ENCODE measurements around the gene CCL4L2.
A peak's percentile ranks its signal among the peaks of the same experiment; 100 is the strongest.
"Not testable (repeated sequence)": the region's sequence is repeated elsewhere in the genome, so short reads cannot be mapped to it uniquely, and the experiment has no call there.

The CCL4L2 gene

DNA sequence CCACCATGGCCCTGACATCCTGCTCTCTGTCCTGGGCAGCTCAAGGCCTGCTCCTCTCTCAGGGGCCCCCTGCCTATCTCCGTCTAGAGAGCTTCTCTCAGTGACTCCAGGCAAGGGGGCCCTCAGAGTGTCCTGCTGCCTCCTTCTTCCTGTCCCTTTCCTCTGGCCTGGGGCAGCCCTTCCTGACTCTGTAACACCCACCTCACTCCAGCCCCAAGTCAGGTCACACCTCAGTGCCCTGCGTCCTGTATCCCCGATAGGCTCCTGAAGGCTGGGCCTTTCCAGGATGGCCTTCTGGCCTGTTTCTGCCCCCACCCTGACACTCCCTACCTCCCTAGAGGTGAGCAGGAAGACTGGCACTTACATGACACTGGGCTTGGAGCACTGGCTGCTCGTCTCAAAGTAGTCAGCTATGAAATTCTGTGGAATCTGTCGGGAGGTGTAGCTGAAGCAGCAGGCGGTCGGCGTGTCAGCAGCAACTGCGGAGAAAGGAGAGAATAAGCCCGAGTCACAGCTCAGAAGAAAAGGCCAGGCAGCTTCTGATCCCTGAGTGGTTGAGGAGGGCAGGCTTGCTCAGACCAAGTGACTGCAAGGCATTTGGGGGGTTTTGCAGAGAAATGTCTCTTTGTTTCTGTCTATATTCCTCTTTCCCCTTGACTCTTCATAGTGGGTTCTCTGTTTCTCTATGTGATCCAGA is 15.3 kb upstream of the CCL4L2 start:
- no peak for DNase-seq

- no peak for DNase-seq
Measured at GRCh38 chr17:36196131-36196486, 14.8 kb upstream of the CCL4L2 start.

DNA sequence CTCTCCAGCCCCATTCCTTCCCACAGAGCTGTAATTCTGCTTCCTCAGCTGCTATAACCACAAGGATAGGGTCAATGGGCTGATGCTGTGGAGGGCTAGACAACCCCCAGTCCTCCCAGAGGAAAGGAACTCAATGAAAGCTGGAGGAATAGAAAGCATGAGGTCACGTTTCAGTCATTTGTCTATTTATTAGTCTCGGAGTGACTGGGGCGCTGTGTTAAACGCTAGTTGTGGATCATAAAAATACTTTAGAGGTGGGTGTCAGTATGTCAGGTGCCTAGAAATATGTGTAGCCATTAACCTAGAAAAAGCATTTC is 13.5 kb upstream of the CCL4L2 start:
- no peak for DNase-seq

GRCh38 chr17:36198831-36199465 is 11.9 kb upstream of the CCL4L2 start:
- peak; percentile 61 for DNase-seq

DNA sequence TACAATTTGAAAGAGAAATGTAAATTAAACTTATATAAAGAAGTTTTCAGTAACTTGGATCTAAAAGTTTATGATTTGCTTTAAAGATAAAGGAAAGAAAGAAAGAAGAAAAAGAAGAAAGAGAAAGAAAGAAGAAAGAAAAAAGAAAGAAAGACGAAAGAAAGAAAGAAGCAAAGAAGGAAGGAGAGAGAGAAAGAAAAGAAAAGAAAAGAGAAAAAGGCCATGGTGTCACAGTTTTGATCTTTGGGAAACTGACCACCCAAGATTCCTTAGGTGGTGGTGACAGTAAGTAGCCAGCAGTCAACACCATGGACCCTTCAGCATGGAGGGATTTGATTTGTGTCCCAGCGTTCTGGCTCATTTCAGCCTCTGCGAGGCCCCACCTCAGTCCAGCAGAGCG is 9.8 kb upstream of the CCL4L2 start:
- DNase-seq, result not testable (repeated sequence)

- DNase-seq, result not testable (repeated sequence)
Measured at GRCh38 chr17:36201506-36201905, 9.4 kb upstream of the CCL4L2 start.

- DNase-seq, result no peak
Measured at GRCh38 chr17:36203335-36203734, 7.5 kb upstream of the CCL4L2 start.

DNA sequence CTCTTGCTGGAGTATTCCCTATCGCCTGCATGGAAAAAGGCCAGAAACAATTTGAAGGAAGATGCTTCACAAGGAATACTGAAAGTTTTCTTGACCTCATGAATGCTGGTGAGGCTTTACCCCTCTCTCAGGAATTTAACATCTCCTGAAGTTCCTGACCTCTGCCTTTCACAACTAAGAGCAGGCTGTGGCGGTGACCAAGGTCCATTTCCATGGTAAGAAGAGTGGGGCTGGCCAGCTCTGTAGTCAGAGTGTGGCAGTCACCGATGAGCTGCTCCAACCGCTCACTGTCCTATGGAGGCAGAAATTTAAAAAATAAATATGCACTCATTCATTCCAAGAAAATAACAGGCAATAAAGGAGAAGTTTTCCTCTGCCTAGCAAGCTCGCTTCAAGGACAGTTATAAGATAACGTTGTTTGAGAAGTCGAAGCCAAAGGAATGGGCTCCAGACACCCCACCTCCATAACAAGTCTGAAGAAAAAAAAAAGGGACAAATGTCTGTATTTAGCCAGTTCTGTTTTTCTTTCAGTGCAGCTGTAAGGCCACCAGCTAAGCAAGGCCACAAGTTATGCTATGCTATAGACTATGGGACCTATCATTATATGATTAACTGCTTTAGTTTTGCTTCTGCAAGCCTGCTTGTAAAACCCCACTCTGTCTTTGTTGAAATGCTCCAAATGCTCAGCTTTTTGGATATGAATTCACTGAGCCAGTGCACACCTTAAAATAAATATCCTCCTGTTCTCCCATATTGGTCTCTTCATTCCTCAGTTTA is 6.0 kb upstream of the CCL4L2 start:
- no peak for DNase-seq

- no peak for DNase-seq
Measured at GRCh38 chr17:36205637-36206485, 5.0 kb upstream of the CCL4L2 start.

DNA sequence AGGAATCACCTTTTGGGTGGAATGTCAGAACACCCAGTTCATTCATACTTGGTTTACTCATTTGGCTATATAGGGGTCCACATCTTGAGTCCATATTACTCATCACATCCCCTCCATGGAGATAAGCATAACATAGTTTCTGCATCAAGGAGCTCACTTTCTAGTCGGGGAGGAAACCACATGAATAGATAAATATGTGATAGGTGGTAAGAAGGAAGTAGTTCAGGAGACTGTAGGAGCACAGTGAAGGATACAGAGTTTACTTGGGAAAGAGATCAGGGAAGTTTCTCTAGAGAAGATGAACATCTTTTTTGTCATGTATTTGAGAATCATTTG is 4.4 kb upstream of the CCL4L2 start:
- DNase-seq, result not testable (repeated sequence)

DNA sequence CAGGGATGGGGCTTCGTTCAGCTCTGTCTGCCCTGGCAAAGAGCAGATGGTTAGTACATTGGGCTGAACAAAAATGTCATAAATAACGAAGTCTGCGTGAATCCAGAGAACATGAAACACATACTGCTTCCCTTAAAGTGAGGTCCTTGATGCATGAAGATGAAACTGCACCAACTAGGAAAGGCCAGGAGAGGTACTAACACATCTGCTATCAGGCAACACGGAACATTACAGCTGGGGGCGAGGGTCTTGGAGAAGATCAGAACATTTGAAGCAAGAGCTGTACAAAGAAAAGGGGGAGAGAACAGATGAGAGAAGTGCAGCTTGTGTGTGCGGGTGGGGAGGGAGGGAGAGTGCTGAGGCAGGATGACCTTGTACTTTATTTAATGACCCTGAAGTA is 3.5 kb upstream of the CCL4L2 start:
- not testable (repeated sequence) for DNase-seq

DNA sequence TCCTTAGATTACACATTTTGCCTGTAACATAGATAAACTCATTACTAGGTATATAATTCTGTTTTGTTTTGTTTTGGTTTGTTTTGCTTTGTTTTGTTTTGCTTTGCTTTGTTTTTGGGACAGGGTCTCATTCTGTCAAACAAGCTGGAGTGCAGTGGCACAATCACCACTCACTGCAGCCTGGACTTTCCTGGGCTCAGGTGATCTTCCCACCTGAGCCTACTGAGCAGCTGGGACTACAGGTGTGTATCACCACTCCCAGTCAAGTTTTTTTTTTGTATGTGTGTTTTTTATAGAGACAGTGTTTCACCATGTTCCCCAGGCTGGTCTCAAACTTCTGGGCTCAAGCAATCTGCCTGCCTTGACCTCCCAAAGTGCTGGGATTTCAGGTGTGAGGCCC is 1.3 kb upstream of the CCL4L2 start:
- no peak for DNase-seq

- DNase-seq, result not testable (repeated sequence)
Measured at GRCh38 chr17:36211484-36212271, 815 bp downstream of the CCL4L2 start.

DNA sequence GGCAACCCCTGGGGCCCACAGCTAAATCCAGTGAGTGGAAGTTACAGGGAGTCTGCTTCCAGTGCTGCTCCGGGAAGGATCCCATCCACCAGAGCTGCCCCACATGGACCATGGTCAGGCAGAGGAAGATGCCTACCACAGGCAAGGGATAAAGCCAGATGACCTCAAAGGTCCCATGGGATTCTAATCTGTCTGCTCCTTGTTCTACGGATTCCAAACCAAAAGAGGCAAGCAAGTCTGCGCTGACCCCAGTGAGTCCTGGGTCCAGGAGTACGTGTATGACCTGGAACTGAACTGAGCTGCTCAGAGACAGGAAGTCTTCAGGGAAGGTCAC is 1.4 kb downstream of the CCL4L2 start:
- no peak for DNase-seq

DNA sequence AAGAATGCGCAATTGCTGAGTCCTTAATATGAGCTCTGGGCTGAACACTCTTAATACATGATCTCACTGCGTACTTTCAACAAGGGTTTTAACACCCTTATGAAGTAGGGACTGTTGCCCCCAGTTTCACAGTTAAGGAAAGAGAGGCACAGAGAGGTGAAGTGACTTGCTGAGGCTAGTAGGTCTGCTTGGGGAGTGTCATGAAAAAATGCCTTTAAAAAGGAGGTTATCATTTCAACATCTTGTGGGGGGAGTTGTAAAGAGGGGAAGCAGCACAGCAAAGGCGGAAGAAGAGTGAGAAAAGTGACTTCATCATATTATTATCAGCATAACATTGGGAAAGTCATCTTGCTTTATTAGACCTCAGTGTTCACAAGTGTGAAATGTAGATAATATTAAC is 2.1 kb downstream of the CCL4L2 start:
- DNase-seq, result no peak

GRCh38 chr17:36213695-36214094 is 2.8 kb downstream of the CCL4L2 start:
- DNase-seq, result no peak

GRCh38 chr17:36214918-36215317 is 4.1 kb downstream of the CCL4L2 start:
- no peak for DNase-seq

- not testable (repeated sequence) for DNase-seq
Measured at GRCh38 chr17:36215406-36216308, 4.8 kb downstream of the CCL4L2 start.

DNA sequence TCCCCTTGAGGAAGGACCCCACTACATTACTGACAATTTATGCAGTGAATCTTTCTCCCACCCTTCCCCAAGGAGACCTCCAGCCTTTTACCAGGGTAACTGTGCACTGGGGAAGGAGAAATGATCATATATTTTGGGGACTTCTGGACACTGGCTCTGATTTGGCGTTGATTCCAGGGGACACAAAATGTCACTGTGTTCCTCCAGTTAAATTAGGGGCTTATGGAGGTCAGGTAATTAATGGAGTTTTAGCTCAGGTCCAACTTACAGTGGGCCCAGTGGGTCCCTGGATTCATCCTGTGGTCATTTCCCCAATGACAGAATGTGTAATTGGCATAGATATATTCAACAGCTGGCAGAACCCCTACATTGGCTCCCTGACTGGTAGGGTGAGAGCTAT is 8.7 kb downstream of the CCL4L2 start:
- not testable (repeated sequence) for DNase-seq

GRCh38 chr17:36220737-36221580 is 10.1 kb downstream of the CCL4L2 start:
- DNase-seq, result not testable (repeated sequence)

Measured in hematopoietic multipotent progenitor cell treated with erythropoietin and hydrocortisone succinate and interleukin-3 and kit ligand, for 8 days (in vitro differentiated cells).